ENCODE results near the gene SEMA5A.

The SEMA5A gene

GRCh38 chr5:9419794-9420193 is 126.1 kb downstream of the SEMA5A start:
- Histone ChIP-seq H3K36me3 (no peaks in the 10 kb centered on the region), H3K27ac (no peak overlapping the region), H3K27me3 (no peaks in the 10 kb centered on the region), H3K4me1 (ENCODE audit: control insufficient read depth in 1 of 2, insufficient read depth in 1 of 2, low read depth in 1 of 2, low read length in 1 of 2) (no peaks in the 10 kb centered on the region), H3K4me3 (ENCODE audit: low read depth in 1 of 2, low read length in 1 of 2) (no peak overlapping the region), H3K9me3 (no peaks in the 10 kb centered on the region)
- TF ChIP-seq, protein P1, sequence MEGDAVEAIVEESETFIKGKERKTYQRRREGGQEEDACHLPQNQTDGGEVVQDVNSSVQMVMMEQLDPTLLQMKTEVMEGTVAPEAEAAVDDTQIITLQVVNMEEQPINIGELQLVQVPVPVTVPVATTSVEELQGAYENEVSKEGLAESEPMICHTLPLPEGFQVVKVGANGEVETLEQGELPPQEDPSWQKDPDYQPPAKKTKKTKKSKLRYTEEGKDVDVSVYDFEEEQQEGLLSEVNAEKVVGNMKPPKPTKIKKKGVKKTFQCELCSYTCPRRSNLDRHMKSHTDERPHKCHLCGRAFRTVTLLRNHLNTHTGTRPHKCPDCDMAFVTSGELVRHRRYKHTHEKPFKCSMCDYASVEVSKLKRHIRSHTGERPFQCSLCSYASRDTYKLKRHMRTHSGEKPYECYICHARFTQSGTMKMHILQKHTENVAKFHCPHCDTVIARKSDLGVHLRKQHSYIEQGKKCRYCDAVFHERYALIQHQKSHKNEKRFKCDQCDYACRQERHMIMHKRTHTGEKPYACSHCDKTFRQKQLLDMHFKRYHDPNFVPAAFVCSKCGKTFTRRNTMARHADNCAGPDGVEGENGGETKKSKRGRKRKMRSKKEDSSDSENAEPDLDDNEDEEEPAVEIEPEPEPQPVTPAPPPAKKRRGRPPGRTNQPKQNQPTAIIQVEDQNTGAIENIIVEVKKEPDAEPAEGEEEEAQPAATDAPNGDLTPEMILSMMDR (IDR thresholded peaks at IDR 0.05) = no peak

GRCh38 chr5:9415566-9415965 is 130.3 kb downstream of the SEMA5A start:
- Histone ChIP-seq H3K27me3 (no peaks in the 10 kb centered on the region), H3K27ac (no peak overlapping the region), H3K4me1 (ENCODE audit: control insufficient read depth in 1 of 2, insufficient read depth in 1 of 2, low read depth in 1 of 2, low read length in 1 of 2) (no peaks in the 10 kb centered on the region), H3K36me3 (no peaks in the 10 kb centered on the region), H3K9me3 (no peaks in the 10 kb centered on the region), H3K4me3 (ENCODE audit: low read depth in 1 of 2, low read length in 1 of 2) (no peak overlapping the region)
- TF ChIP-seq, protein P1 (IDR thresholded peaks at IDR 0.05) = no peak

DNA sequence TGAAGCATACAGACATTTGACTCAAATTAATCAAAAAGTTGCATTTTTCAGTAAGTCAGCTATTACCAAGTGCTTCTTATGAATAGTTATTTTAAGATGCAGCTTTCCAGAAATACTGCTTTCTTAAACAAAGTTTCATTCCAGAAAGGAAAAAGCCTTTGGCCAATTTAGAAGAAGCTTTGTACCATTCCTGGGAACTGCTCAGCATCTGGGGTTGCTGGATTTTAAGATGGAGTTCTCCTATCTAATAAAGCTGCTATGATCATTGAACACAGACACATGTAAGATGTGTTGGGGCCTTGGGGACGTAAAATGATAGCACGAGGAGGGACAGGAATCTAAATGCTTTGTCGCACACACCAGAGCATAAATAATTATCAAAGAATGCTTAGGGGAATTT is 130.8 kb downstream of the SEMA5A start:
- H3K9me3 ChIP-seq = no peaks in the 10 kb centered on the region
- no peaks in the 10 kb centered on the region for H3K36me3 ChIP-seq
- TF ChIP-seq, protein P1 (IDR thresholded peaks at IDR 0.05) = no peak
- no peak overlapping the region for H3K27ac ChIP-seq
- no peaks in the 10 kb centered on the region for H3K27me3 ChIP-seq
- no peak overlapping the region for H3K4me3 ChIP-seq (ENCODE audit: low read depth in 1 of 2, low read length in 1 of 2)
- H3K4me1 ChIP-seq (ENCODE audit: control insufficient read depth in 1 of 2, insufficient read depth in 1 of 2, low read depth in 1 of 2, low read length in 1 of 2) = no peaks in the 10 kb centered on the region

GRCh38 chr5:9411142-9411541 is 134.7 kb downstream of the SEMA5A start:
- Histone ChIP-seq H3K9me3 (no peaks in the 10 kb centered on the region), H3K27me3 (no peaks in the 10 kb centered on the region), H3K27ac (no peak overlapping the region), H3K4me3 (ENCODE audit: low read depth in 1 of 2, low read length in 1 of 2) (no peak overlapping the region), H3K4me1 (ENCODE audit: control insufficient read depth in 1 of 2, insufficient read depth in 1 of 2, low read depth in 1 of 2, low read length in 1 of 2) (no peaks in the 10 kb centered on the region), H3K36me3 (no peaks in the 10 kb centered on the region)
- TF ChIP-seq, protein P1 (IDR thresholded peaks at IDR 0.05) = no peak

- TF ChIP-seq, protein P1 (IDR thresholded peaks at IDR 0.05) = no peak
- Histone ChIP-seq H3K27me3 (no peaks in the 10 kb centered on the region), H3K27ac (no peak overlapping the region), H3K4me1 (ENCODE audit: control insufficient read depth in 1 of 2, insufficient read depth in 1 of 2, low read depth in 1 of 2, low read length in 1 of 2) (no peaks in the 10 kb centered on the region), H3K9me3 (no peaks in the 10 kb centered on the region), H3K4me3 (ENCODE audit: low read depth in 1 of 2, low read length in 1 of 2) (no peak overlapping the region), H3K36me3 (no peaks in the 10 kb centered on the region)
These were observed 136.4 kb downstream of the SEMA5A start for GRCh38 chr5:9409413-9409960.

- H3K27ac ChIP-seq = no peak overlapping the region
- no peaks in the 10 kb centered on the region for H3K36me3 ChIP-seq
- no peaks in the 10 kb centered on the region for H3K4me1 ChIP-seq (ENCODE audit: control insufficient read depth in 1 of 2, insufficient read depth in 1 of 2, low read depth in 1 of 2, low read length in 1 of 2)
- no peaks in the 10 kb centered on the region for H3K27me3 ChIP-seq
- no peaks in the 10 kb centered on the region for H3K9me3 ChIP-seq
- TF ChIP-seq, protein P1 (IDR thresholded peaks at IDR 0.05) = no peak
- H3K4me3 ChIP-seq (ENCODE audit: low read depth in 1 of 2, low read length in 1 of 2) = no peak overlapping the region
These were observed 136.9 kb downstream of the SEMA5A start for GRCh38 chr5:9408964-9409363.

Measured in neutrophil (primary cell).